HEK293 (cell line): Measurements from ENCODE around the gene MEG3.

ENCODE experiments used
- CTCF ChIA-PET: fragments of 350-600 bp; formaldehyde crosslinking; extraction: SDS; loops from one replicate; lab custom pipeline; 2021; ENCODE audit warnings: antibody characterized with exemption; lab: Yijun Ruan, JAX
- POLR2A ChIA-PET: fragments of 300-600 bp; formaldehyde crosslinking; extraction: SDS; loops from one replicate; lab custom pipeline; 2020; ENCODE audit warnings: antibody characterized with exemption, inconsistent platforms; lab: Yijun Ruan, JAX
- H3K27ac ChIP-seq: fragments of 200-500 bp; sonication (Bioruptor generic); 2 replicates; pipeline ENCODE4 v1.5.1; 2014; ENCODE audit warnings: low read depth, low read length, control low read depth, inconsistent platforms; ENCODE audit errors: extremely low read depth
- H3K36me3 ChIP-seq, 2 experiments: fragments of 200-500 bp in 1 of 2; sonication (Bioruptor generic) in 1 of 2; 1 replicate in 1 of 2; 2 replicates in 1 of 2; pipeline ENCODE4 v1.5.1; 2014 to 2017; ENCODE audit warnings: inconsistent platforms in 2 of 2, low read length in 2 of 2; ENCODE audit not compliant: control insufficient read depth in 2 of 2, insufficient read depth in 1 of 2
- H3K4me1 ChIP-seq: fragments of 200-500 bp; sonication (Bioruptor generic); 2 replicates; pipeline ENCODE4 v1.5.1; 2014; ENCODE audit warnings: mild to moderate bottlenecking, low read length, inconsistent platforms; ENCODE audit not compliant: control insufficient read depth, insufficient read depth
- H3K4me3 ChIP-seq: 2 replicates; pipeline ENCODE4 v1.5.1; 2011; ENCODE audit warnings: low read depth, mild to moderate bottlenecking, control low read depth, low read length, moderate library complexity
- H3K9me3 ChIP-seq: fragments of 200-500 bp; sonication (Bioruptor generic); 2 replicates; pipeline ENCODE4 v1.5.1; 2014; ENCODE audit warnings: low read depth, low read length, inconsistent platforms; ENCODE audit not compliant: control insufficient read depth, insufficient read depth
- WT1 ChIP-seq: fragments of 450-650 bp; formaldehyde crosslinking; IDR thresholded peaks from 2 replicates; pipeline ENCODE4 v1.5.1; 2016; ENCODE audit warnings: missing biosample characterization, missing genetic modification characterization
- YY2 ChIP-seq: fragments of 450-650 bp; formaldehyde crosslinking; IDR thresholded peaks from 2 replicates; pipeline ENCODE4 v1.5.1; 2016; ENCODE audit warnings: missing biosample characterization, missing genetic modification characterization
- ZNF114 ChIP-seq: fragments of 450-650 bp; formaldehyde crosslinking; IDR thresholded peaks from 2 replicates; pipeline ENCODE4 v1.5.0; 2017; ENCODE audit warnings: missing biosample characterization, missing genetic modification characterization
- ZNF133 ChIP-seq: fragments of 450-650 bp; formaldehyde crosslinking; IDR thresholded peaks from 2 replicates; pipeline ENCODE4 v1.5.1; 2016; ENCODE audit warnings: missing biosample characterization, missing genetic modification characterization
- ZNF174 ChIP-seq: fragments of 450-650 bp; formaldehyde crosslinking; IDR thresholded peaks from 2 replicates; pipeline ENCODE4 v1.5.0; 2017; ENCODE audit warnings: missing biosample characterization, mild to moderate bottlenecking, missing genetic modification characterization
- ZNF175 ChIP-seq: fragments of 450-650 bp; formaldehyde crosslinking; IDR thresholded peaks from 2 replicates; pipeline ENCODE4 v1.5.1; 2016; ENCODE audit warnings: missing biosample characterization, missing genetic modification characterization
- ZNF274 ChIP-seq, 2 experiments: fragments of 200-500 bp in 1 of 2; fragments of 450-650 bp in 1 of 2; sonication (Bioruptor generic) in 1 of 2; formaldehyde crosslinking in 1 of 2; IDR thresholded peaks; 2 replicates each; pipeline versions ENCODE4 v1.5.1 to v1.6.1; 2014 to 2016; ENCODE audit warnings: borderline replicate concordance in 1 of 2, inconsistent platforms in 1 of 2, low read length in 1 of 2, missing biosample characterization in 1 of 2, missing genetic modification characterization in 1 of 2
- ZNF341 ChIP-seq: fragments of 450-650 bp; formaldehyde crosslinking; IDR thresholded peaks from 2 replicates; pipeline ENCODE4; 2016; ENCODE audit warnings: low read depth, missing biosample characterization, missing genetic modification characterization
- ZNF354C ChIP-seq: fragments of 450-650 bp; formaldehyde crosslinking; IDR thresholded peaks from 2 replicates; pipeline ENCODE4 v1.5.1; 2016; ENCODE audit warnings: missing biosample characterization, missing genetic modification characterization, low read depth, borderline replicate concordance
- ZNF37A ChIP-seq: fragments of 450-650 bp; IDR thresholded peaks from 2 replicates; pipeline ENCODE4 v1.5.1; 2018; ENCODE audit warnings: missing biosample characterization, missing genetic modification characterization
- ZNF510 ChIP-seq: fragments of 450-650 bp; formaldehyde crosslinking; IDR thresholded peaks from 2 replicates; pipeline ENCODE4 v1.5.1; 2018; ENCODE audit warnings: mild to moderate bottlenecking, missing genetic modification characterization, missing biosample characterization; ENCODE audit not compliant: insufficient replicate concordance
- ZNF530 ChIP-seq: fragments of 450-650 bp; formaldehyde crosslinking; IDR thresholded peaks from 2 replicates; pipeline ENCODE4 v1.5.1; 2016; ENCODE audit warnings: low read depth, missing biosample characterization, missing genetic modification characterization
- ZNF548 ChIP-seq: fragments of 450-650 bp; formaldehyde crosslinking; IDR thresholded peaks from 2 replicates; pipeline ENCODE4 v1.5.1; 2016; ENCODE audit warnings: missing biosample characterization, missing genetic modification characterization
- ZNF610 ChIP-seq: fragments of 450-650 bp; formaldehyde crosslinking; IDR thresholded peaks from 2 replicates; pipeline ENCODE4 v1.5.1; 2016; ENCODE audit warnings: missing biosample characterization, missing genetic modification characterization, borderline replicate concordance
- ZNF621 ChIP-seq: fragments of 450-650 bp; formaldehyde crosslinking; IDR thresholded peaks from 2 replicates; pipeline ENCODE4 v1.5.1; 2017; ENCODE audit warnings: missing biosample characterization, missing genetic modification characterization
- ZNF791 ChIP-seq: fragments of 450-650 bp; formaldehyde crosslinking; IDR thresholded peaks from 2 replicates; pipeline ENCODE4 v1.5.1; 2016; ENCODE audit warnings: missing biosample characterization, missing genetic modification characterization
- ZSCAN23 ChIP-seq: fragments of 450-650 bp; formaldehyde crosslinking; IDR thresholded peaks from 2 replicates; pipeline ENCODE4 v1.5.1; 2016; ENCODE audit warnings: missing biosample characterization, missing genetic modification characterization
- TF ChIP-seq, protein P1 (sequence below): fragments of 450-650 bp; formaldehyde crosslinking; IDR thresholded peaks from 2 replicates; pipeline ENCODE4 v1.5.1; 2016; ENCODE audit warnings: missing biosample characterization, missing genetic modification characterization
- TF ChIP-seq, protein P2 (sequence below): fragments of 450-650 bp; formaldehyde crosslinking; IDR thresholded peaks from 2 replicates; pipeline ENCODE4 v1.5.1; 2016; ENCODE audit warnings: missing biosample characterization, missing genetic modification characterization
- TF ChIP-seq, protein P3 (sequence below): fragments of 450-650 bp; formaldehyde crosslinking; IDR thresholded peaks from 2 replicates; pipeline ENCODE4 v1.5.1; 2017; ENCODE audit warnings: missing biosample characterization, missing genetic modification characterization
- TF ChIP-seq, protein P4 (sequence below): fragments of 450-650 bp; formaldehyde crosslinking; IDR thresholded peaks from 2 replicates; pipeline ENCODE4 v1.5.1; 2016; ENCODE audit warnings: missing biosample characterization, missing genetic modification characterization

Gene MEG3

DNA sequence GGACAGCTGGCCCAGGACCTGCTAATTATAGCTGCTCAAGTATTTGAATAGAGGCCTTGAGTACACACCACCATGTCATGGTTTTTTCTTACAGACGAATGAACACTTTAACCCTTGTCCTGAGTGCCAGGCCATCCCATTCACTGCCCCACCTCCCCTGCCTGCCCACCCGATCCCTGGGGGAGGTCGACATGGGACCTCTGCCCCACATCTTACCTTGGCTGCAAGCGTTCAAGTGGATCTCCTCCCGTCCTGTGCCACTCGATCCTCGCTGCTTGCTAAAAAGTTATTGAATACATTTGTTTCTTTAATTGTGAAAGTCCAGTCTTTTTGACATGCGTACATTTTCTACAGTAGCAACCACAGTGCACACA, 67.3 kb downstream of the MEG3 start:
- peaks cover 6% of the 10 kb centered on the region for H3K4me1 ChIP-seq
- no peak overlapping the region for H3K27ac ChIP-seq
- TF ChIP-seq, protein P1, sequence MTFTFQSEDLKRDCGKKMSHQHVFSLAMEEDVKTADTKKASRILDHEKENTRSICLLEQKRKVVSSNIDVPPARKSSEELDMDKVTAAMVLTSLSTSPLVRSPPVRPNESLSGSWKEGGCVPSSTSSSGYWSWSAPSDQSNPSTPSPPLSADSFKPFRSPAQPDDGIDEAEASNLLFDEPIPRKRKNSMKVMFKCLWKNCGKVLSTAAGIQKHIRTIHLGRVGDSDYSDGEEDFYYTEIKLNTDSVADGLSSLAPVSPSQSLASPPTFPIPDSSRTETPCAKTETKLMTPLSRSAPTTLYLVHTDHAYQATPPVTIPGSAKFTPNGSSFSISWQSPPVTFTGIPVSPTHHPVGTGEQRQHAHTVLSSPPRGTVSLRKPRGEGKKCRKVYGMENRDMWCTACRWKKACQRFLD (tag by site-specific recombination) = no peak
- no peak for TF ChIP-seq ZNF530 (tag by site-specific recombination)
- TF ChIP-seq ZNF175 (tag by site-specific recombination) = no peak
- no peak for TF ChIP-seq ZNF354C (tag by site-specific recombination)
- TF ChIP-seq, protein P2, sequence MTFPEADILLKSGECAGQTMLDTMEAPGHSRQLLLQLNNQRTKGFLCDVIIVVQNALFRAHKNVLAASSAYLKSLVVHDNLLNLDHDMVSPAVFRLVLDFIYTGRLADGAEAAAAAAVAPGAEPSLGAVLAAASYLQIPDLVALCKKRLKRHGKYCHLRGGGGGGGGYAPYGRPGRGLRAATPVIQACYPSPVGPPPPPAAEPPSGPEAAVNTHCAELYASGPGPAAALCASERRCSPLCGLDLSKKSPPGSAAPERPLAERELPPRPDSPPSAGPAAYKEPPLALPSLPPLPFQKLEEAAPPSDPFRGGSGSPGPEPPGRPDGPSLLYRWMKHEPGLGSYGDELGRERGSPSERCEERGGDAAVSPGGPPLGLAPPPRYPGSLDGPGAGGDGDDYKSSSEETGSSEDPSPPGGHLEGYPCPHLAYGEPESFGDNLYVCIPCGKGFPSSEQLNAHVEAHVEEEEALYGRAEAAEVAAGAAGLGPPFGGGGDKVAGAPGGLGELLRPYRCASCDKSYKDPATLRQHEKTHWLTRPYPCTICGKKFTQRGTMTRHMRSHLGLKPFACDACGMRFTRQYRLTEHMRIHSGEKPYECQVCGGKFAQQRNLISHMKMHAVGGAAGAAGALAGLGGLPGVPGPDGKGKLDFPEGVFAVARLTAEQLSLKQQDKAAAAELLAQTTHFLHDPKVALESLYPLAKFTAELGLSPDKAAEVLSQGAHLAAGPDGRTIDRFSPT (tag by site-specific recombination) = no peak
- TF ChIP-seq, protein P3, sequence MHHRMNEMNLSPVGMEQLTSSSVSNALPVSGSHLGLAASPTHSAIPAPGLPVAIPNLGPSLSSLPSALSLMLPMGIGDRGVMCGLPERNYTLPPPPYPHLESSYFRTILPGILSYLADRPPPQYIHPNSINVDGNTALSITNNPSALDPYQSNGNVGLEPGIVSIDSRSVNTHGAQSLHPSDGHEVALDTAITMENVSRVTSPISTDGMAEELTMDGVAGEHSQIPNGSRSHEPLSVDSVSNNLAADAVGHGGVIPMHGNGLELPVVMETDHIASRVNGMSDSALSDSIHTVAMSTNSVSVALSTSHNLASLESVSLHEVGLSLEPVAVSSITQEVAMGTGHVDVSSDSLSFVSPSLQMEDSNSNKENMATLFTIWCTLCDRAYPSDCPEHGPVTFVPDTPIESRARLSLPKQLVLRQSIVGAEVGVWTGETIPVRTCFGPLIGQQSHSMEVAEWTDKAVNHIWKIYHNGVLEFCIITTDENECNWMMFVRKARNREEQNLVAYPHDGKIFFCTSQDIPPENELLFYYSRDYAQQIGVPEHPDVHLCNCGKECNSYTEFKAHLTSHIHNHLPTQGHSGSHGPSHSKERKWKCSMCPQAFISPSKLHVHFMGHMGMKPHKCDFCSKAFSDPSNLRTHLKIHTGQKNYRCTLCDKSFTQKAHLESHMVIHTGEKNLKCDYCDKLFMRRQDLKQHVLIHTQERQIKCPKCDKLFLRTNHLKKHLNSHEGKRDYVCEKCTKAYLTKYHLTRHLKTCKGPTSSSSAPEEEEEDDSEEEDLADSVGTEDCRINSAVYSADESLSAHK = no peak
- TF ChIP-seq ZNF341 (tag by site-specific recombination) = no peak
- no peak for TF ChIP-seq ZNF791
- TF ChIP-seq ZNF510 = no peak
- no peak for TF ChIP-seq ZNF621 (tag by site-specific recombination)
- no peak for TF ChIP-seq ZNF114 (tag by site-specific recombination)
- no peak for TF ChIP-seq ZNF548 (tag by site-specific recombination)
- TF ChIP-seq ZNF174 (tag by site-specific recombination) = no peak
- H3K36me3 ChIP-seq = no peaks in the 10 kb centered on the region
- ChIA-PET POLR2A (no interaction called here), CTCF (interaction anchor here (0.6 to 0.7 kb wide), 2 partner anchors 238 to 471 kb away, joined by 3 to 4 read pairs; no protein-coding TSS in a partner anchor)
- no peak overlapping the region for H3K4me3 ChIP-seq
- H3K9me3 ChIP-seq = no peaks in the 10 kb centered on the region

DNA sequence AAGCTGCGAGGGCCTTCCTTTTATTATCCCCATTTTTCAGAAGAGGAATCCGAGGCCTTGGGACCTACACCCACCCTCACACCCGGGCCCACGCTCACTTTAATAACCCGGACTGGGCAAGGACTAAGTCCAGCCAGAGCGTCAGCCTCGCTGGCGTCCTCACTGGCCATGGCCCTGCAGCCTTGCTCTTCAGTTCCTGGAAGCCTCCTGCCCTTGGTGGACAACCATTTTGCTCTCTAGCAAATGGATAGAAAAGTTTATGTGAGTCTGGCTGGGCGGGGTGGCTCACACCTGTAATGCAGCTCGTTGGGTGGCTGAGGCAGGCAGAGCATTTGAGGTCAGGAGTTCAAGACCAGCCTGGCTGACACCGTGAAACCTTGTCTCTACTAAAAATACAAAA, 67.8 kb downstream of the MEG3 start:
- no peak overlapping the region for H3K27ac ChIP-seq
- no peak for TF ChIP-seq ZSCAN23
- no peak for TF ChIP-seq WT1 (tag by site-specific recombination)
- TF ChIP-seq ZNF354C (tag by site-specific recombination) = no peak
- no peak for TF ChIP-seq ZNF274 (IDR thresholded peaks at IDR 0.05; ENCODE audit: low read length)
- no peak for TF ChIP-seq ZNF274 (tag by site-specific recombination; IDR thresholded peaks at IDR 0.05; ENCODE audit: borderline replicate concordance)
- no peak for TF ChIP-seq ZNF610
- no peak for TF ChIP-seq ZNF133 (tag by site-specific recombination)
- TF ChIP-seq, protein P4, sequence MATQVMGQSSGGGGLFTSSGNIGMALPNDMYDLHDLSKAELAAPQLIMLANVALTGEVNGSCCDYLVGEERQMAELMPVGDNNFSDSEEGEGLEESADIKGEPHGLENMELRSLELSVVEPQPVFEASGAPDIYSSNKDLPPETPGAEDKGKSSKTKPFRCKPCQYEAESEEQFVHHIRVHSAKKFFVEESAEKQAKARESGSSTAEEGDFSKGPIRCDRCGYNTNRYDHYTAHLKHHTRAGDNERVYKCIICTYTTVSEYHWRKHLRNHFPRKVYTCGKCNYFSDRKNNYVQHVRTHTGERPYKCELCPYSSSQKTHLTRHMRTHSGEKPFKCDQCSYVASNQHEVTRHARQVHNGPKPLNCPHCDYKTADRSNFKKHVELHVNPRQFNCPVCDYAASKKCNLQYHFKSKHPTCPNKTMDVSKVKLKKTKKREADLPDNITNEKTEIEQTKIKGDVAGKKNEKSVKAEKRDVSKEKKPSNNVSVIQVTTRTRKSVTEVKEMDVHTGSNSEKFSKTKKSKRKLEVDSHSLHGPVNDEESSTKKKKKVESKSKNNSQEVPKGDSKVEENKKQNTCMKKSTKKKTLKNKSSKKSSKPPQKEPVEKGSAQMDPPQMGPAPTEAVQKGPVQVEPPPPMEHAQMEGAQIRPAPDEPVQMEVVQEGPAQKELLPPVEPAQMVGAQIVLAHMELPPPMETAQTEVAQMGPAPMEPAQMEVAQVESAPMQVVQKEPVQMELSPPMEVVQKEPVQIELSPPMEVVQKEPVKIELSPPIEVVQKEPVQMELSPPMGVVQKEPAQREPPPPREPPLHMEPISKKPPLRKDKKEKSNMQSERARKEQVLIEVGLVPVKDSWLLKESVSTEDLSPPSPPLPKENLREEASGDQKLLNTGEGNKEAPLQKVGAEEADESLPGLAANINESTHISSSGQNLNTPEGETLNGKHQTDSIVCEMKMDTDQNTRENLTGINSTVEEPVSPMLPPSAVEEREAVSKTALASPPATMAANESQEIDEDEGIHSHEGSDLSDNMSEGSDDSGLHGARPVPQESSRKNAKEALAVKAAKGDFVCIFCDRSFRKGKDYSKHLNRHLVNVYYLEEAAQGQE (tag by site-specific recombination) = no peak
- no peak for TF ChIP-seq ZNF37A (tag by site-specific recombination)
- TF ChIP-seq YY2 (tag by site-specific recombination) = no peak
- TF ChIP-seq, all 188 proteins: peak for 0
- CTCF ChIA-PET = interaction anchor here (0.6 to 0.7 kb wide), 2 partner anchors 239 to 472 kb away, joined by 3 to 4 read pairs; no protein-coding TSS in a partner anchor
- Histone ChIP-seq H3K4me3 (no peak overlapping the region), H3K9me3 (no peaks in the 10 kb centered on the region), H3K36me3 (no peaks in the 10 kb centered on the region), H3K4me1 (peaks cover 3% of the 10 kb centered on the region; the same call in 1 of the 2 replicates)
- POLR2A ChIA-PET = interaction anchor here (0.7 kb wide), 1 partner anchor 227 kb away, joined by 7 read pairs; no protein-coding TSS in a partner anchor
